ENCODE results near the gene SLC17A3. TPM values are rescaled to one million over a fixed set of nuclear protein-coding genes. Genes with fewer than 3 reads are reported as not detected.

SLC17A3 gene
- total RNA-seq (14.0 TPM), polyA plus RNA-seq (ENCODE audit: insufficient read depth, low read depth, low replicate concordance) (149 TPM)
- long read RNA-seq, donor 1 = 0 reads
- long read RNA-seq, donor 2 = 0 reads
- long read RNA-seq, donor 3 = 0 reads
- long read RNA-seq, donor 4 = 0 reads
- long read RNA-seq, donor 5 = 0 reads
- long read RNA-seq, donor 6 = 0 reads
- long read RNA-seq, donor 7, partial matches to known transcripts = 1 of 8 reads
- long read RNA-seq, donor 7, other reads (novel, unspliced or antisense) = 5 of 8 reads
- long read RNA-seq, donor 8 = 0 reads
- long read RNA-seq, donor 9 = 0 reads
- long read RNA-seq, donor 10 = 0 reads

- Histone ChIP-seq H3K27me3 (ENCODE audit: control insufficient read depth, insufficient read depth, low read length) (no peaks in the 10 kb centered on the region), H3K4me1 (ENCODE audit: control insufficient read depth in 2 of 3, insufficient read depth in 2 of 3, low read depth in 1 of 3, low read length in 3 of 3) (peaks cover 0 to 7% (median 0%) of the 10 kb centered on the region in 3 donors), H3K9me3 (ENCODE audit: control insufficient read depth in 2 of 3, insufficient read depth in 1 of 3, low read length in 3 of 3) (no peaks in the 10 kb centered on the region), H3K4me3 (ENCODE audit: low read length in 3 of 3) (peak within 1 kb of the TSS in 2 of 3 donors; percentile 43 to 57), H3K9ac (ENCODE audit: low read length in 3 of 3) (peak within 1 kb of the TSS in 1 of 3 donors; percentile 23), H3K36me3 (ENCODE audit: control insufficient read depth in 2 of 3, insufficient read depth in 3 of 3, low read length in 3 of 3) (no peaks in the 10 kb centered on the region), H3K27ac (ENCODE audit: low read depth in 2 of 2, low read length in 2 of 2) (peak within 1 kb of the TSS; percentile 62 to 79)
- no peak for TF ChIP-seq CTCF (IDR thresholded peaks at IDR 0.05; ENCODE audit: borderline replicate concordance, extremely low read depth, insufficient read depth)
- FAIRE-seq = no peak
- DNase-seq = no peak
- intact Hi-C loops (cut with DNase I) = no loop called here
Observed at GRCh38 chr6:25874118-25874517, at the start of gene SLC17A3. Gene SLC17A3 (minus strand): TSS chr6:25874243. CDS start chr6:25868387, 5,856 bp downstream.

GRCh38 chr6:25922301-25922700, 48.3 kb upstream of the SLC17A3 start:
- Histone ChIP-seq H3K4me1 (ENCODE audit: control insufficient read depth in 2 of 3, insufficient read depth in 2 of 3, low read depth in 1 of 3, low read length in 3 of 3) (no peaks in the 10 kb centered on the region), H3K36me3 (ENCODE audit: control insufficient read depth in 2 of 3, insufficient read depth in 3 of 3, low read length in 3 of 3) (no peaks in the 10 kb centered on the region), H3K4me3 (ENCODE audit: low read length in 3 of 3) (no peak overlapping the region), H3K27me3 (ENCODE audit: control insufficient read depth, insufficient read depth, low read length) (no peaks in the 10 kb centered on the region), H3K9me3 (ENCODE audit: control insufficient read depth in 2 of 3, insufficient read depth in 1 of 3, low read length in 3 of 3) (no peaks in the 10 kb centered on the region), H3K9ac (ENCODE audit: low read length in 3 of 3) (no peak overlapping the region), H3K27ac (ENCODE audit: low read depth in 2 of 2, low read length in 2 of 2) (no peak overlapping the region)
- DNase-seq (no peak), FAIRE-seq (no peak)
- no peak for TF ChIP-seq CTCF (IDR thresholded peaks at IDR 0.05; ENCODE audit: borderline replicate concordance, extremely low read depth, insufficient read depth)
- intact Hi-C loops (cut with DNase I) = no loop called here

- intact Hi-C loops (cut with DNase I) = no loop called here
- no peaks in the 10 kb centered on the region for H3K9me3 ChIP-seq (ENCODE audit: control insufficient read depth in 2 of 3, insufficient read depth in 1 of 3, low read length in 3 of 3)
- TF ChIP-seq CTCF (IDR thresholded peaks at IDR 0.05; ENCODE audit: borderline replicate concordance, extremely low read depth, insufficient read depth) = no peak
- H3K36me3 ChIP-seq (ENCODE audit: control insufficient read depth in 2 of 3, insufficient read depth in 3 of 3, low read length in 3 of 3) = no peaks in the 10 kb centered on the region
- no peak overlapping the region for H3K27ac ChIP-seq (ENCODE audit: low read depth in 2 of 2, low read length in 2 of 2)
- H3K9ac ChIP-seq (ENCODE audit: low read length in 3 of 3) = no peak overlapping the region
- no peaks in the 10 kb centered on the region for H3K4me1 ChIP-seq (ENCODE audit: control insufficient read depth in 2 of 3, insufficient read depth in 2 of 3, low read depth in 1 of 3, low read length in 3 of 3)
- FAIRE-seq (peak; percentile 96), DNase-seq (no peak)
- no peaks in the 10 kb centered on the region for H3K27me3 ChIP-seq (ENCODE audit: control insufficient read depth, insufficient read depth, low read length)
- no peak overlapping the region for H3K4me3 ChIP-seq (ENCODE audit: low read length in 3 of 3)
Observed at GRCh38 chr6:25921525-25922203, 47.6 kb upstream of the SLC17A3 start.

All from kidney (tissue), 22 donors.